Mammary epithelial cell (primary cell): ENCODE measurements around the gene PFN3.

Source experiments
- CTCF ChIP-seq, 2 donors: IDR thresholded peaks in 1 of 2; conservative IDR thresholded peaks in 1 of 2; 2 replicates each; pipeline ENCODE4 v1.5.1; 2011 to 2012; ENCODE audit warnings: inconsistent platforms in 2 of 2, low read length in 2 of 2, mild to moderate bottlenecking in 2 of 2, control low read depth in 1 of 2, low read depth in 1 of 2; ENCODE audit not compliant: insufficient read depth in 1 of 2; ENCODE audit errors: extremely low read depth in 1 of 2
- EZH2 ChIP-seq: IDR thresholded peaks from 2 replicates; pipeline ENCODE4 v1.6.1; 2012; ENCODE audit warnings: low read length, inconsistent platforms, borderline replicate concordance

GRCh38 chr5:177354711-177355110 lies 45.8 kb downstream of the PFN3 start:
- TF ChIP-seq CTCF (conservative IDR thresholded peaks at IDR 0.05 in 1 of 2, IDR thresholded peaks at IDR 0.05 in 1 of 2; ENCODE audit: extremely low read depth in 1 of 2, insufficient read depth in 1 of 2, low read depth in 1 of 2, low read length in 2 of 2) (no peak), EZH2 (no peak)
